IMR-90 (cell line): ENCODE measurements around the gene TRPC4AP. TPM values are rescaled to one million over a fixed set of nuclear protein-coding genes. Genes with fewer than 3 reads are reported as not detected.

Source experiments
- ATAC-seq: fragments of 200-7000 bp; cut with Tn5 transposase; 2 replicates; pipeline ENCODE4 v1.9.1; 2020; ENCODE audit warnings: low read depth, mild to moderate bottlenecking, moderate library complexity
- BruUV-seq: library from RNA; stranded (reverse); fragments of 400-500 nt; replicated peaks from 2 replicates; lab custom pipeline; 2021; lab: Mats Ljungman, UMichigan
- CTCF ChIA-PET: fragments of 300-600 bp; formaldehyde crosslinking; extraction: SDS; loops from one replicate; lab custom pipeline; 2021; ENCODE audit warnings: antibody characterized with exemption; lab: Yijun Ruan, JAX
- POLR2A ChIA-PET: fragments of 300-600 bp; sonication (Branson Sonifier 250); formaldehyde crosslinking; loops from one replicate; lab custom pipeline; 2022; ENCODE audit warnings: antibody characterized with exemption; ENCODE audit not compliant: unreplicated experiment; lab: Charles Lee
- DNase-seq: peaks from one replicate; pipeline ENCODE4 v3.0.0; 2013
- H2AFZ ChIP-seq: replicated peaks from 2 replicates; pipeline ENCODE3; 2013; ENCODE audit warnings: low read length, mild to moderate bottlenecking; ENCODE audit not compliant: poor library complexity
- H2AK5ac ChIP-seq: 2 replicates; pipeline ENCODE4 v1.6.1; 2013; ENCODE audit warnings: low read depth, low read length, inconsistent platforms
- H2AK9ac ChIP-seq: replicated peaks from 2 replicates; pipeline ENCODE3; 2013; ENCODE audit warnings: mild to moderate bottlenecking, low read depth, low read length, moderate library complexity; ENCODE audit not compliant: poor library complexity
- H2BK120ac ChIP-seq: 2 replicates; pipeline ENCODE4 v1.6.1; 2013; ENCODE audit warnings: low read depth, low read length, inconsistent platforms
- H2BK15ac ChIP-seq: 3 replicates; pipeline ENCODE4 v1.6.1; 2013; ENCODE audit warnings: low read depth, low read length, inconsistent platforms
- H2BK20ac ChIP-seq: 2 replicates; pipeline ENCODE4 v1.6.1; 2013; ENCODE audit warnings: low read depth, mild to moderate bottlenecking, inconsistent platforms, low read length, moderate library complexity
- H2BK5ac ChIP-seq: 2 replicates; pipeline ENCODE4 v1.6.1; 2013; ENCODE audit warnings: mild to moderate bottlenecking, low read depth, low read length, inconsistent platforms; ENCODE audit not compliant: poor library complexity, severe bottlenecking
- H3K14ac ChIP-seq: replicated peaks from 2 replicates; pipeline ENCODE4 v1.6.1; 2013; ENCODE audit warnings: low read depth, low read length, inconsistent platforms
- H3K18ac ChIP-seq: 2 replicates; pipeline ENCODE4 v1.6.1; 2013; ENCODE audit warnings: low read depth, low read length, control low read depth
- H3K23ac ChIP-seq: 2 replicates; pipeline ENCODE4 v1.6.1; 2013; ENCODE audit warnings: low read depth, low read length, inconsistent platforms
- H3K27ac ChIP-seq: 2 replicates; pipeline ENCODE4 v1.5.1; 2013; ENCODE audit warnings: mild to moderate bottlenecking, control low read depth, low read length; ENCODE audit not compliant: insufficient read depth
- H3K27me3 ChIP-seq: 2 replicates; pipeline ENCODE4 v1.6.1; 2013; ENCODE audit warnings: low read length; ENCODE audit not compliant: control insufficient read depth, insufficient read depth
- H3K36me3 ChIP-seq: 2 replicates; pipeline ENCODE4 v1.6.1; 2013; ENCODE audit warnings: low read length, mixed read lengths; ENCODE audit not compliant: control insufficient read depth, insufficient read depth
- H3K4ac ChIP-seq: 2 replicates; pipeline ENCODE4 v1.6.1; 2013; ENCODE audit warnings: low read depth, low read length, inconsistent platforms
- H3K4me1 ChIP-seq: 2 replicates; pipeline ENCODE4 v1.6.1; 2013; ENCODE audit warnings: low read length, mixed read lengths; ENCODE audit not compliant: control insufficient read depth, insufficient read depth
- H3K4me2 ChIP-seq: 2 replicates; pipeline ENCODE4 v1.6.1; 2013; ENCODE audit warnings: low read depth, mild to moderate bottlenecking, control low read depth, low read length, moderate library complexity
- H3K4me3 ChIP-seq: 2 replicates; pipeline ENCODE4 v1.5.1; 2013; ENCODE audit warnings: low read depth, mild to moderate bottlenecking, control low read depth, low read length, moderate library complexity; ENCODE audit not compliant: insufficient read depth
- H3K56ac ChIP-seq: 2 replicates; pipeline ENCODE4 v1.6.1; 2013; ENCODE audit warnings: low read length, inconsistent platforms; ENCODE audit not compliant: insufficient read depth; ENCODE audit errors: extremely low read depth
- H3K79me1 ChIP-seq, 2 experiments: 2 replicates each; pipeline ENCODE4 v1.6.1; 2013; ENCODE audit warnings: low read length in 2 of 2, inconsistent platforms in 1 of 2, low read depth in 1 of 2
- H3K9ac ChIP-seq: 2 replicates; pipeline ENCODE4 v1.6.1; 2013; ENCODE audit warnings: low read depth, low read length, control low read depth
- H3K9me1 ChIP-seq: 2 replicates; pipeline ENCODE4 v1.6.1; 2013; ENCODE audit warnings: low read length, inconsistent platforms; ENCODE audit not compliant: insufficient read depth
- H3K9me3 ChIP-seq: 2 replicates; pipeline ENCODE4 v1.6.1; 2013; ENCODE audit warnings: low read length; ENCODE audit not compliant: control insufficient read depth, insufficient read depth
- H4K20me1 ChIP-seq: 2 replicates; pipeline ENCODE4 v1.6.1; 2013; ENCODE audit warnings: low read length, inconsistent platforms; ENCODE audit not compliant: insufficient read depth
- H4K5ac ChIP-seq: 2 replicates; pipeline ENCODE4 v1.6.1; 2013; ENCODE audit warnings: mild to moderate bottlenecking, low read depth, low read length, control low read depth
- H4K8ac ChIP-seq, 2 experiments: 2 replicates each; pipeline ENCODE4 v1.6.1; 2013; ENCODE audit warnings: low read depth in 2 of 2, low read length in 2 of 2, control low read depth in 1 of 2, inconsistent platforms in 1 of 2
- H4K91ac ChIP-seq: 2 replicates; pipeline ENCODE4 v1.6.1; 2013; ENCODE audit warnings: low read depth, low read length, inconsistent platforms; ENCODE audit not compliant: insufficient read depth
- CEBPB ChIP-seq: IDR thresholded peaks from 2 replicates; pipeline ENCODE4 v1.6.1; 2012; ENCODE audit warnings: low read depth, low read length, improper control_type of control experiment
- CHD1 ChIP-seq: IDR thresholded peaks from 2 replicates; pipeline ENCODE4 v1.6.1; 2012; ENCODE audit warnings: low read depth, low read length, improper control_type of control experiment
- FOS ChIP-seq: fragments of 150-350 bp; IDR thresholded peaks from 2 replicates; pipeline ENCODE4 v1.6.1; 2016; ENCODE audit warnings: low read depth, low read length
- SMC3 ChIP-seq: fragments of 150-350 bp; IDR thresholded peaks from 2 replicates; pipeline ENCODE4 v1.6.1; 2016; ENCODE audit warnings: low read depth, mild to moderate bottlenecking, antibody characterized with exemption, low read length, moderate library complexity
- WGBS, 2 experiments: methylation state at CpG; one replicate each; pipeline versions ENCODE4 v1.1.5 to v1.1.7; 2013; ENCODE audit warnings: missing lambda C conversion rate in 2 of 2; ENCODE audit not compliant: insufficient read length in 1 of 2; ENCODE audit errors: extremely low coverage in 2 of 2; 5-methylcytosine and 5-hydroxymethylcytosine counted together
- dilution Hi-C: fragments of 300-500 bp; cut with HindIII; formaldehyde crosslinking; loops from one replicate; pipeline ENCODE4 v1.14.3; 2018; ENCODE audit warnings: low sequenced_read_pairs; ENCODE audit not compliant: unreplicated experiment
- in situ Hi-C: fragments of 300-500 bp; cut with MboI; formaldehyde crosslinking; loops from 3 replicates; pipeline ENCODE4 v1.14.3; 2019; ENCODE audit warnings: low sequenced_read_pairs, inconsistent platforms, mixed read lengths
- intact Hi-C: fragments of 100-400 bp; cut with micrococcal nuclease; formaldehyde crosslinking; loops from 2 replicates; pipeline ENCODE4 v1.10.0; 2022
- polyA plus RNA-seq, 3 experiments: library from polyadenylated mRNA; depleted of rRNA; stranded (reverse); fragments of >200 nt; gene quantifications; 2 replicates each; pipeline ENCODE4 v1.2.3, GENCODE V29; 2012; ENCODE audit warnings: low replicate concordance in 1 of 3
- total RNA-seq: library from RNA; depleted of rRNA; stranded (reverse); fragments of >200 nt; gene quantifications from 2 replicates; pipeline ENCODE4 v1.2.3, GENCODE V29; 2012
- TF ChIP-seq, protein P1 (sequence below): conservative IDR thresholded peaks from 2 replicates; pipeline ENCODE4 v1.5.1; 2012; ENCODE audit warnings: mild to moderate bottlenecking, low read depth, low read length, improper control_type of control experiment

The TRPC4AP gene
- total and polyA plus RNA-seq, 2 of the 4 experiments (the other 2 are of a cell fraction) = 41.0 to 81.0 TPM

DNA sequence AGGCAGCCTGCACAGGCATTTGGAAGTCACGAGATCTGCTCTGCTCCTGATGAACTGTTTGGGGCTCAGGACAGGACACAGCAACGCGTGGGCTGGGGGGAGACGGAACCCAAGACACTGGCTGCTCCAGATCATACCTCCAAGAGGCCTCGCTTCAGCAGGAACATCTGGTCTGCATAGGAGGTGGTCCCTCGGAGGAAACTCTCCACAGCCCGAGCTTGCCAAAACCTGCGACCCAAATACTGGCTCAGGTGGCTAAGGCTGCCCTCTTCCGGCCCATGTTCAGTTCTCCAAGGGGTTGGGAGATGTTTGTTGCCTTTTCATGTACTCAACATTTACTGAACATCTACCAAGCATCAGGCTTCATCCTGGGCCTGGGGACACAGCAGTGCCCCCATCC lies 85.2 kb downstream of the TRPC4AP start:
- no peak for ATAC-seq
- 67% methylated on average over 3 of the region's 9 CpGs; no CpG with 5 or more reads in 1 of the 2 experiments for WGBS, 2 experiments
- Histone ChIP-seq H3K18ac (no peak overlapping the region), H2AK5ac (no peak overlapping the region), H3K9me3 (no peaks in the 10 kb centered on the region), H4K20me1 (peaks cover 17% of the 10 kb centered on the region), H3K9me1 (peaks cover 10% of the 10 kb centered on the region; the same call in 1 of the 2 replicates), H4K91ac (no peak overlapping the region), H3K14ac (no peak overlapping the region), H2AK9ac (no peak overlapping the region), H2BK120ac (no peak overlapping the region), H3K56ac (no peak overlapping the region), H2BK15ac (no peak overlapping the region), H3K27me3 (no peaks in the 10 kb centered on the region), H3K4me3 (no peak overlapping the region), H3K9ac (no peak overlapping the region), H3K79me1 (peaks cover 8 to 35% of the 10 kb centered on the region in 2 experiments), H3K4me1 (peaks cover 1% of the 10 kb centered on the region; the same call in 1 of the 2 replicates), H3K4me2 (no peak overlapping the region), H3K36me3 (peaks cover 92% of the 10 kb centered on the region), H2BK20ac (no peak overlapping the region), H2BK5ac (no peak overlapping the region), H4K5ac (no peak overlapping the region), H3K4ac (no peak overlapping the region), H3K23ac (no peak overlapping the region), H2AFZ (no peak overlapping the region), H3K27ac (no peak overlapping the region), H4K8ac (no peak overlapping the region)
- dilution Hi-C loops = no loop called here
- no TSS peak for BruUV-seq
- POLR2A ChIA-PET = no interaction called here
- in situ Hi-C loops = no loop called here
- DNase-seq = no peak
- CTCF ChIA-PET = no interaction called here
- TF ChIP-seq CHD1 = no peak
- TF ChIP-seq, protein P1, sequence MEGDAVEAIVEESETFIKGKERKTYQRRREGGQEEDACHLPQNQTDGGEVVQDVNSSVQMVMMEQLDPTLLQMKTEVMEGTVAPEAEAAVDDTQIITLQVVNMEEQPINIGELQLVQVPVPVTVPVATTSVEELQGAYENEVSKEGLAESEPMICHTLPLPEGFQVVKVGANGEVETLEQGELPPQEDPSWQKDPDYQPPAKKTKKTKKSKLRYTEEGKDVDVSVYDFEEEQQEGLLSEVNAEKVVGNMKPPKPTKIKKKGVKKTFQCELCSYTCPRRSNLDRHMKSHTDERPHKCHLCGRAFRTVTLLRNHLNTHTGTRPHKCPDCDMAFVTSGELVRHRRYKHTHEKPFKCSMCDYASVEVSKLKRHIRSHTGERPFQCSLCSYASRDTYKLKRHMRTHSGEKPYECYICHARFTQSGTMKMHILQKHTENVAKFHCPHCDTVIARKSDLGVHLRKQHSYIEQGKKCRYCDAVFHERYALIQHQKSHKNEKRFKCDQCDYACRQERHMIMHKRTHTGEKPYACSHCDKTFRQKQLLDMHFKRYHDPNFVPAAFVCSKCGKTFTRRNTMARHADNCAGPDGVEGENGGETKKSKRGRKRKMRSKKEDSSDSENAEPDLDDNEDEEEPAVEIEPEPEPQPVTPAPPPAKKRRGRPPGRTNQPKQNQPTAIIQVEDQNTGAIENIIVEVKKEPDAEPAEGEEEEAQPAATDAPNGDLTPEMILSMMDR = no peak
- no peak for TF ChIP-seq FOS
- no peak for TF ChIP-seq SMC3
- no peak for TF ChIP-seq CEBPB
- intact Hi-C loops = no loop called here
